ENCODE measurements around the gene POU2F3. TPM values are rescaled to one million over a fixed set of nuclear protein-coding genes. Genes with fewer than 3 reads are reported as not detected.

The POU2F3 gene
- polyA plus RNA-seq, 1 donor (not counting 4 experiments of a cell fraction or from before 2014, with no cell fraction given), result 0.96 TPM

GRCh38 chr11:120293038-120293800, 53.3 kb downstream of the POU2F3 start:
- FAIRE-seq (peak; percentile 41), DNase-seq (ENCODE audit: low read depth, low spot score) (no peak)
- Histone ChIP-seq H4K20me1 (ENCODE audit: control insufficient read depth, extremely low read depth, insufficient read depth, low read length) (no peaks in the 10 kb centered on the region), H3K4me2 (ENCODE audit: control insufficient read depth, extremely low read depth, insufficient read depth, low read depth, low read length) (no peak overlapping the region), H2AFZ (ENCODE audit: control insufficient read depth, low read length) (no peak overlapping the region), H3K36me3 (ENCODE audit: control insufficient read depth in 2 of 2, extremely low read depth in 1 of 2, insufficient read depth in 2 of 2, low read length in 2 of 2) (no peaks in the 10 kb centered on the region), H3K9me3 (ENCODE audit: control insufficient read depth, low read depth, low read length) (no peaks in the 10 kb centered on the region), H3K4me3 (ENCODE audit: control insufficient read depth in 2 of 3, extremely low read depth in 1 of 3, insufficient read depth in 2 of 3, low read depth in 1 of 3, low read length in 3 of 3) (no peak overlapping the region), H3K27me3 (ENCODE audit: control insufficient read depth, extremely low read depth, insufficient read depth, low read length) (peaks cover 7% of the 10 kb centered on the region), H3K9ac (ENCODE audit: control insufficient read depth, extremely low read depth, insufficient read depth, low read length) (no peak overlapping the region), H3K9me1 (ENCODE audit: control insufficient read depth, extremely low read depth, insufficient read depth, low read length) (no peaks in the 10 kb centered on the region), H3K27ac (ENCODE audit: control insufficient read depth, insufficient read depth, low read length) (no peak overlapping the region), H3K79me2 (ENCODE audit: control insufficient read depth, insufficient read depth, low read length) (no peaks in the 10 kb centered on the region), H3K4me1 (ENCODE audit: control insufficient read depth, extremely low read depth, insufficient read depth, low read length) (peaks cover 33% of the 10 kb centered on the region)
- no peak for TF ChIP-seq CTCF (optimal IDR thresholded peaks at IDR 0.05 in 1 of 3, IDR thresholded peaks at IDR 0.05 in 1 of 3, conservative IDR thresholded peaks at IDR 0.05 in 1 of 3; ENCODE audit: extremely low read depth in 1 of 3, insufficient read depth in 2 of 3, low read length in 3 of 3)
- TF ChIP-seq EZH2 (IDR thresholded peaks at IDR 0.05; ENCODE audit: low read length), result no peak
- dilution Hi-C loops (cut with MboI; ENCODE audit: extremely low pct_ligation_motif_present, low sequenced_read_pairs), result no loop called here

- no peak for DNase-seq (ENCODE audit: low read depth, low spot score)
- Histone ChIP-seq H3K36me3 (ENCODE audit: control insufficient read depth in 2 of 2, extremely low read depth in 1 of 2, insufficient read depth in 2 of 2, low read length in 2 of 2) (no peaks in the 10 kb centered on the region), H3K9me3 (ENCODE audit: control insufficient read depth, low read depth, low read length) (no peaks in the 10 kb centered on the region), H3K27ac (ENCODE audit: control insufficient read depth, insufficient read depth, low read length) (no peak overlapping the region), H3K4me1 (ENCODE audit: control insufficient read depth, extremely low read depth, insufficient read depth, low read length) (peaks cover 31% of the 10 kb centered on the region), H3K27me3 (ENCODE audit: control insufficient read depth, extremely low read depth, insufficient read depth, low read length) (peaks cover 7% of the 10 kb centered on the region), H3K9ac (ENCODE audit: control insufficient read depth, extremely low read depth, insufficient read depth, low read length) (no peak overlapping the region), H4K20me1 (ENCODE audit: control insufficient read depth, extremely low read depth, insufficient read depth, low read length) (no peaks in the 10 kb centered on the region), H3K4me3 (ENCODE audit: control insufficient read depth in 2 of 3, extremely low read depth in 1 of 3, insufficient read depth in 2 of 3, low read depth in 1 of 3, low read length in 3 of 3) (no peak overlapping the region), H3K4me2 (ENCODE audit: control insufficient read depth, extremely low read depth, insufficient read depth, low read depth, low read length) (no peak overlapping the region), H3K9me1 (ENCODE audit: control insufficient read depth, extremely low read depth, insufficient read depth, low read length) (no peaks in the 10 kb centered on the region), H3K79me2 (ENCODE audit: control insufficient read depth, insufficient read depth, low read length) (no peaks in the 10 kb centered on the region), H2AFZ (ENCODE audit: control insufficient read depth, low read length) (no peak overlapping the region)
- FAIRE-seq, result no peak
- dilution Hi-C loops (cut with MboI; ENCODE audit: extremely low pct_ligation_motif_present, low sequenced_read_pairs), result no loop called here
- no peak for TF ChIP-seq CTCF (optimal IDR thresholded peaks at IDR 0.05 in 1 of 3, IDR thresholded peaks at IDR 0.05 in 1 of 3, conservative IDR thresholded peaks at IDR 0.05 in 1 of 3; ENCODE audit: extremely low read depth in 1 of 3, insufficient read depth in 2 of 3, low read length in 3 of 3)
- TF ChIP-seq EZH2 (IDR thresholded peaks at IDR 0.05; ENCODE audit: low read length), result peak; percentile 31
These were observed 54.2 kb downstream of the POU2F3 start for GRCh38 chr11:120294096-120294495.

Data from keratinocyte (primary cell).